ENCODE measurements around the gene MBNL1. TPM values are rescaled to one million over a fixed set of nuclear protein-coding genes. Genes with fewer than 3 reads are reported as not detected.

Gene MBNL1
- total RNA-seq, 1 experiment from 2014 or later: 140 TPM

- CTCF ChIA-PET: no interaction called here
- peaks cover 28% of the 10 kb centered on the region; the same call in 1 of the 2 replicates for H3K4me1 ChIP-seq (ENCODE audit: control insufficient read depth, insufficient read depth, low read length)
- intact Hi-C loops (cut with micrococcal nuclease; ENCODE audit: unreplicated experiment): no loop called here
These were observed 55.1 kb downstream of the MBNL1 start for GRCh38 chr3:152323834-152324233.

GRCh38 chr3:152325136-152325535 is 56.4 kb downstream of the MBNL1 start:
- Histone ChIP-seq H3K27me3 (ENCODE audit: control insufficient read depth, insufficient read depth, low read length) (no peaks in the 10 kb centered on the region), H3K36me3 (ENCODE audit: control insufficient read depth, insufficient read depth, low read length) (no peaks in the 10 kb centered on the region), H3K27ac (ENCODE audit: low read length) (no peak overlapping the region), H3K4me1 (ENCODE audit: control insufficient read depth, insufficient read depth, low read length) (peaks cover 32% of the 10 kb centered on the region; the same call in 1 of the 2 replicates), H3K9me3 (ENCODE audit: control insufficient read depth, insufficient read depth, low read depth, low read length) (no peaks in the 10 kb centered on the region), H3K4me3 (ENCODE audit: low read depth in 2 of 2, low read length in 2 of 2) (no peak overlapping the region)
- DNase-seq (ENCODE audit: low read depth, low spot score): no peak
- in situ Hi-C loops (cut with HindIII; ENCODE audit: low pct_unique_long_range_greater_than_20kb, low sequenced_read_pairs) (no loop called here), intact Hi-C loops (cut with micrococcal nuclease; ENCODE audit: unreplicated experiment) (no loop called here)
- ChIA-PET CTCF (no interaction called here), POLR2A (no interaction called here)
- ATAC-seq: no peak
- no TSS peak for BruUV-seq (replicated peaks)
- TF ChIP-seq TCF7L2 (IDR thresholded peaks at IDR 0.05; ENCODE audit: low read depth, low read length): no peak
- no peak for TF ChIP-seq SIN3A (IDR thresholded peaks at IDR 0.05; ENCODE audit: borderline replicate concordance, insufficient read depth, low read depth, low read length)
- no peak for TF ChIP-seq CTCF (IDR thresholded peaks at IDR 0.05)
- TF ChIP-seq, protein P1, sequence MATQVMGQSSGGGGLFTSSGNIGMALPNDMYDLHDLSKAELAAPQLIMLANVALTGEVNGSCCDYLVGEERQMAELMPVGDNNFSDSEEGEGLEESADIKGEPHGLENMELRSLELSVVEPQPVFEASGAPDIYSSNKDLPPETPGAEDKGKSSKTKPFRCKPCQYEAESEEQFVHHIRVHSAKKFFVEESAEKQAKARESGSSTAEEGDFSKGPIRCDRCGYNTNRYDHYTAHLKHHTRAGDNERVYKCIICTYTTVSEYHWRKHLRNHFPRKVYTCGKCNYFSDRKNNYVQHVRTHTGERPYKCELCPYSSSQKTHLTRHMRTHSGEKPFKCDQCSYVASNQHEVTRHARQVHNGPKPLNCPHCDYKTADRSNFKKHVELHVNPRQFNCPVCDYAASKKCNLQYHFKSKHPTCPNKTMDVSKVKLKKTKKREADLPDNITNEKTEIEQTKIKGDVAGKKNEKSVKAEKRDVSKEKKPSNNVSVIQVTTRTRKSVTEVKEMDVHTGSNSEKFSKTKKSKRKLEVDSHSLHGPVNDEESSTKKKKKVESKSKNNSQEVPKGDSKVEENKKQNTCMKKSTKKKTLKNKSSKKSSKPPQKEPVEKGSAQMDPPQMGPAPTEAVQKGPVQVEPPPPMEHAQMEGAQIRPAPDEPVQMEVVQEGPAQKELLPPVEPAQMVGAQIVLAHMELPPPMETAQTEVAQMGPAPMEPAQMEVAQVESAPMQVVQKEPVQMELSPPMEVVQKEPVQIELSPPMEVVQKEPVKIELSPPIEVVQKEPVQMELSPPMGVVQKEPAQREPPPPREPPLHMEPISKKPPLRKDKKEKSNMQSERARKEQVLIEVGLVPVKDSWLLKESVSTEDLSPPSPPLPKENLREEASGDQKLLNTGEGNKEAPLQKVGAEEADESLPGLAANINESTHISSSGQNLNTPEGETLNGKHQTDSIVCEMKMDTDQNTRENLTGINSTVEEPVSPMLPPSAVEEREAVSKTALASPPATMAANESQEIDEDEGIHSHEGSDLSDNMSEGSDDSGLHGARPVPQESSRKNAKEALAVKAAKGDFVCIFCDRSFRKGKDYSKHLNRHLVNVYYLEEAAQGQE (IDR thresholded peaks at IDR 0.05; ENCODE audit: insufficient read depth in 1 of 2, low read depth in 2 of 2, low read length in 1 of 2): no peak
- TF ChIP-seq POLR2AphosphoS5 (IDR thresholded peaks at IDR 0.05; ENCODE audit: low read depth, low read length): no peak

More at GRCh38 chr3:152323834-152324233, 55.1 kb downstream of the MBNL1 start:
- no peak for TF ChIP-seq TCF7L2 (IDR thresholded peaks at IDR 0.05; ENCODE audit: low read depth, low read length)
- no peak for TF ChIP-seq CTCF (IDR thresholded peaks at IDR 0.05)
- TF ChIP-seq SIN3A (IDR thresholded peaks at IDR 0.05; ENCODE audit: borderline replicate concordance, insufficient read depth, low read depth, low read length): no peak
- no peak for TF ChIP-seq POLR2AphosphoS5 (IDR thresholded peaks at IDR 0.05; ENCODE audit: low read depth, low read length)
- TF ChIP-seq, protein P1 (IDR thresholded peaks at IDR 0.05; ENCODE audit: insufficient read depth in 1 of 2, low read depth in 2 of 2, low read length in 1 of 2): no peak
- Histone ChIP-seq H3K27ac (ENCODE audit: low read length) (no peak overlapping the region), H3K36me3 (ENCODE audit: control insufficient read depth, insufficient read depth, low read length) (no peaks in the 10 kb centered on the region), H3K4me3 (ENCODE audit: low read depth in 2 of 2, low read length in 2 of 2) (no peak overlapping the region), H3K27me3 (ENCODE audit: control insufficient read depth, insufficient read depth, low read length) (no peaks in the 10 kb centered on the region), H3K9me3 (ENCODE audit: control insufficient read depth, insufficient read depth, low read depth, low read length) (no peaks in the 10 kb centered on the region)
- POLR2A ChIA-PET: interaction anchor here (1.3 kb wide), 1 partner anchor 14 kb away, joined by 3 read pairs; no protein-coding TSS in a partner anchor
- BruUV-seq (replicated peaks): no TSS peak
- ATAC-seq (no peak), DNase-seq (ENCODE audit: low read depth, low spot score) (no peak)
- in situ Hi-C loops (cut with HindIII; ENCODE audit: low pct_unique_long_range_greater_than_20kb, low sequenced_read_pairs): no loop called here

Data from Panc1 (cell line).